GM21367 (cell line): ENCODE data around the gene ZFAND3.
"Not testable (repeated sequence)": the region's sequence is repeated elsewhere in the genome, so short reads cannot be mapped to it uniquely, and the experiment has no call there.

Experiments used
- ATAC-seq: cut with Tn5 transposase; IDR thresholded peaks from one replicate; pipeline ENCODE4 v1.9.1; 2021; ENCODE audit not compliant: unreplicated experiment

The ZFAND3 gene

DNA sequence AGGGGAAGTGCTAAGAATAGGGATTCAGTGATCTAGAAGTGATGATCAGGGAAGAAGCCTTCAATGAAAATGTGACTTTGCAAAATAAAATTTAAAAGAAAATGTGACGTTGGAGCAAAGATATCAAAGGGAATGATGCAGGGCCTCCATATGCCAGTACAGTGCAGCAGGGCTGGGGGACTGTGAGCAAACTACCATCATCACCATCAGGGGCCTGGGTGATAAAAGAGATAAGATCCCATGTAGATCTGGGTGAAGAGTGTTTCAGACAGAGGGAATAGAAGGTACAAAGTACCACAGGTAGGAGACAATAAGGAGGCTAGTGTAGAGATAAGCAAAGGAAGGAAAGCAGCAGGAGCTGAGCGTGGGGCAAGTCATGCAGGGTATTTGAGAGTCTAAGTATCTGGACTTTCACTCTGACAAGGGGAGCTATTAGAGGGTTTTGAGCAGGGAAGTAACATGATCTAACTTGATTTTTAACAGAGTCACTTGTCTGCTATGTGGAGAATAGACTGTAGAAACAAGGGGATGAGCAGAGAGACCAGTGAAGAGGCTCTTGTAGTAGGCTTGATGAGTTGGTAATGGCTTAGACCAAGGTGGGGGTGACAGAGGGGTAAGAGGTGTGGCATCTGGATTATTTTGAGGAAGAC is 295.6 kb downstream of the ZFAND3 start:
- no peak for ATAC-seq

DNA sequence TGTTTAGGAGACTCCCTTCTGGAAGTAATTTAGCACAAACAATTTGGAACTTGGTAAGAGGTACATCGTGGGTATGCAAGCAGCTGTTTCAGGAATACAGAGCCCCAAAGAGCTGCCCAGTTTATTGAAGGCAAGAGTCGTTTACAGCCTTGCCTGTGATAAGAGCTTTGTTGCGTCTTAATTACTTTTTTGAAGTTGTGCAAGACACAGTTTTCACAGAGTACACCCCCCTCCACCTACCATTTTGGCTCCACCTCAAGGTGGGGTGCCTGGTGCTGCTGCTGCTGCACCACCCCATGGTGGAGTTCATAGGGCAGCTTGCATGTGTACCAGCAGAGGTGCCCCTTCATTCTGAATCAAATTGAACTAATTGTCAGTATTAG is 296.1 kb downstream of the ZFAND3 start:
- no peak for ATAC-seq

GRCh38 chr6:38116248-38116647 is 296.7 kb downstream of the ZFAND3 start:
- no peak for ATAC-seq

DNA sequence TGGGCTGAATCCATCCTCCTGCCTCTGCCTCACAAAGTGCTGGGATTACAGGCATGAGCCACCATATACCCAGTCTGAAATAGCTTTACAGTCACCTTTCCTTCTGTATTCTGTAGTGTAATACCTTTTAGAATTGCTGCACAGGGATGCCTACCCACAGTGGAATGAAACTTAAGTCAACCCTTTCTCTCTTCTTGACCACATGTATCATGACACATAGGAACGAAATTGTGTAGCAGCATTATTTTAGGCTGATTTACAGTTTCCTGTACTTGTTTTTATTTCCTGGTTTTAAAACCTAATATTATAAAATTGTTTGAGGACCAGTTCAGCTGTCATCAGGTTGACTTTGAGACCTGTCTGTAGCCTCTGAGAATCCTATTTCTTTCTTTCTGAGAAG is 297.8 kb downstream of the ZFAND3 start:
- ATAC-seq: no peak

DNA sequence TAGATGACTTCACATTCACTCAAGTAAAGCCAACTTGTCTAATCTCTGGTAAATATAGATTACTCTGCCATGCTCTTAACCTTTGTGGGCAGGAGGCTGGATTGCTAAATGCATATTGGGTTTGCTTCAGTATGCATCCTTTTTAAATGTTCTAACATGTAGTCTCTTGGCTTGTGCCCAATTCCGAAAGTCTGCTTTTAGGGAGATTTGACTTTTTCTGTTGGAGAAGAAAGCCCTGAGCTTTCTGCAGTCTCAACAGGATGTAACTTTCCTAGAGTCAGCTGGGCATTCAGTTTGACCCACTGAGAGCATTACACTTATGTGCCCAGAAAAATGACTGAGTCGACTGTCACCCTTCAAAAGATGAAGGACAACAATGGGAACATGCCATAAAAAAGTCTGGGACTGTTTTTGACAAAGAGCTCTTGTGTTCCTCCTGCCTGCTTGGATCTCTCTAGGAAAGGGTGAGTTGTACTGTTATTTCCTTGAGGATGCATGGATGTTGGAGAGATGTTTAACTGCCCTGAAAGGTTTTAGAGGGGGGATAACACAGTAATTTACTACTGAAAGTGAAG is 299.4 kb downstream of the ZFAND3 start:
- no peak for ATAC-seq

- no peak for ATAC-seq
These were observed 300.0 kb downstream of the ZFAND3 start for GRCh38 chr6:38119516-38119915.

- not testable (repeated sequence) for ATAC-seq
These were observed 304.8 kb downstream of the ZFAND3 start for GRCh38 chr6:38124224-38124926.

- no peak for ATAC-seq
These were observed 307.8 kb downstream of the ZFAND3 start for GRCh38 chr6:38127284-38127683.

GRCh38 chr6:38131527-38131965 is 312.0 kb downstream of the ZFAND3 start:
- ATAC-seq: no peak

DNA sequence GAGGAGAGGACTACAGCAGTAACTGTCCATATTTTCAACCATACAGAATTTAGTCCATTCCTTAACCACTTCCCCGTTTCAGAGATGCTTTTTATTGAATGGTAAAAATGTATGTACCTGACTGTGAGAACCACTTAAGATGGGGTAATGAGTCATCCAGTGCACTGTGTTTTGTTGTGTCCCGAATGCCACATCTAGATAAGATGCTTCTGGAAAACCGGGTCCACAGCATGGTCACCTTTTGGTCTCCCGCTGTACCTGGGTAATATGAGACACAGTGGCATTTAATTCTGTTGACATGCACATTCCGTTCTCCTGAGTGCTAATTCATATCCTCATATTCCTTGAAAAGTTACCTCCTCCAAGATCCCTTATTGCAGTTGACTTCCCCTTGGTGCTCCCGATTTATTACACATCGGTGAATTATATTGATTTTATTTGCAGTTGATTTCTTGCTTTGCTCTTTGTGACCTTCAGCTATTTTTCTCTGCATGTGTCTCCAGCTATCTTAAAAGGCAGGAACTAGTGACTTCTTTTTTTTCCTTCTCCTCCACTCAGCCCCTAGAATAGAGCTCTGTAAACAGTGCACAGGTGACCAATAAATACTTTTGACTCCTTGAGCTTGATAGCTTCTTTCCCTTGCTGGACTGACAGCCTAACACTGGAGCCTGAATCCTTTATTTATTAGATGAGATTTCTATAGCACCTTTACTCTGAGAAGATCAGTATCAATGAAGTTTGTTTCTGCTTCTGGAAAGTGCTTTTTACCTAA is 314.6 kb downstream of the ZFAND3 start:
- no peak for ATAC-seq

DNA sequence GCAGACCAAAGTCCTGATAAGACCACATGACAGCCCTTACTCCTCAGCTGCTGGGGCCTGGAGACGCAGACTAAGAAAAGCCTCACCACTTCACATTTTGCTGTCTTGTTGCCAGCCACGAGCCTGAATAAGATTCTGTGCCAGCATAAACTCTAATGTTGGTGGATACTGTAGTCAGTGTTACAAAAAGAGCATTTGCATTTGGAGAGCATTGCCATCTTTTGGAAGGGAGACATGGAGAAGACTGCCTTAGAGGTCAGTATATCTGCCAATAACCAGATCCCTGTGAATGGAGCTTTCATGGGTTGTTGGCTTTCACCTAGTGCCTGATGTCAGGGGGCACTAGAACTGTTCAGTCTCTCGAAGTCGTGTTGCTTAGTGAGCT is 315.2 kb downstream of the ZFAND3 start:
- ATAC-seq: no peak

DNA sequence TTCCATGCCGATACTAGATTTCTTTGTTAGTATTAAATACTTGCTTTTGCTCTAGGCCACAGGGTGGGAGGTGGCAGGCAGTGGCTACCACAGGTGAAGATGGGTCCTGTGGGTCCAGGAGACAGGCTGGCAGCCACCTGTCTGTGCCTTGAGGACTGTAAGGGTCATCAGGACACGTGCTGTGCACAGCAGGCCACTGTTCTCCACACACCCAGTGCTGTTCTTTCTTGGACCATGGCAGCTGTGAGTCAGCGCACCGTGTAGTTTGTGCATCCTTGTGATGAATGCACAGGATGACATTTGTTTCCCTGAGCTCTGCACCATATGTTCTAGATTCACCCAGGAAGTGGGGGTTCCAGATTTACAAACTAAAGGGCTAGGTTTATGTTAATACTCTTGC is 317.0 kb downstream of the ZFAND3 start:
- ATAC-seq: no peak

DNA sequence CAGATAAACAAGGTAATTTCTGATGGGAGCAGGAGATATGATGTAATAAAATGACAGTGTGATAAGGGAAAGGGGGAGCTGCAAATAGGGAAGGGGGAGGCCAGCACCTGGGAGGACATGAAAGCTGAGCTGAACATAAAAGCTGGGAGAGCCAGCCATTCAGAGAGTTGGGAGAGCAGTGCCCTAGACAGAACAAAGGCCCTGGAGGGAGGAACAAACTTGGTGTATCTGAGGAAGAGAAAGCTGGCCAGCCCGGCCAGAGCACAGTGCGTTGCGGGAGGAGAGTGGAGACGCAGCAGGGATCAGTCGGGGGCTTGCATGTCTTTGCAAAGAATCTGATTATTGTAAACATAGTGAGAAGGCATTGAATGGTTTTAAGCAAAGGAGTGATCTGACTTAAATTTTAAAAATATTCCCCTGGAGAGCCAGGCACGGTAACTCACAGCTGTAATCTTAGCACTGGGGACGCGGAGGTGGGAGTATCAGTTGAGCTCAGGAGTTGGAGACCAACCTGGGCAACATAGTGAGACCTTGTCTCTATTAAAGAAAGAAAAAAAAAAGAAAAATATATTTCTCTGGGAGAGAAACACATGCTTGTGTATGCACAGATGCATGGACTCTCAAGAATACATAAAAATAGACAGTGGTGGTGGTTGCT is 318.2 kb downstream of the ZFAND3 start:
- ATAC-seq: no peak

- ATAC-seq: no peak
These were observed 318.8 kb downstream of the ZFAND3 start for GRCh38 chr6:38138374-38138773.

DNA sequence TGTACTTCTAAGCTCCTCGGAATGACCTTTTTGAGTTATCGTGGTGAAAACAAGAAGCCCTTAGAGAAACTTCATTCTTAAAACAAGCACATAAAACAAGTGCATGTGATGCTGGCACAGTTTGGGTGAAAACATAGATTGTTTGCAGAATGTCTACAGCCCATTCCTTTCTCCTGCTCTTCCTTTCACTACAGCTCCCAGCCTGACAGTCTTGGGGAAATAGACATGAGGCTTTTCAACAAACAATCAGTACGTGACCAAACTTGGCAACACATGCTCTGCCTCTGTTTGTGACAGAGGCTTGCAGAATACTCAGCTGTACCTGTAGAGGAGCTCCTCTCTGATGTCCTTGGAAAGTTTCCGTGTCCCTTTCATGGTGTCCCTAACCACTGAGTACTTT is 321.6 kb downstream of the ZFAND3 start:
- ATAC-seq: no peak

DNA sequence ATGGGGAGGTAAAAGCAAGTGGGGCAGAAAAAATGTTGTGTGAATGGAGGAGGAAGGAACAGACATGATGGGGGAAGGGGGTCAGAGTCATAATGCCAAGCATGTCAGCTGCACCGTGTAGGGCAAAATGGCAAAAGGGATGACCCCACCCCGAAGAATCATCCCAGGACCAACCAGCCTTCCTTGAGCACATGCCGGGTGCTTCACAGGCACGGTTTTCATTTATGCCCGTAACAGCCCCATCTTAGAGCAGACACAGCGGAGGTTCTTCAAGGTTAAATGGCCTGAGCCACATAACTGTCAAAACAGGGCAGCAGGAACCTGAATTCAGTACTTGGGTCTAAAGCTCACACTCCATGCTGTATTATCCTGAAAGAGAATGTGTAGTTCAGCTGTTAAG is 322.2 kb downstream of the ZFAND3 start:
- ATAC-seq: no peak

- ATAC-seq: no peak
These were observed 322.8 kb downstream of the ZFAND3 start for GRCh38 chr6:38142178-38142902.

DNA sequence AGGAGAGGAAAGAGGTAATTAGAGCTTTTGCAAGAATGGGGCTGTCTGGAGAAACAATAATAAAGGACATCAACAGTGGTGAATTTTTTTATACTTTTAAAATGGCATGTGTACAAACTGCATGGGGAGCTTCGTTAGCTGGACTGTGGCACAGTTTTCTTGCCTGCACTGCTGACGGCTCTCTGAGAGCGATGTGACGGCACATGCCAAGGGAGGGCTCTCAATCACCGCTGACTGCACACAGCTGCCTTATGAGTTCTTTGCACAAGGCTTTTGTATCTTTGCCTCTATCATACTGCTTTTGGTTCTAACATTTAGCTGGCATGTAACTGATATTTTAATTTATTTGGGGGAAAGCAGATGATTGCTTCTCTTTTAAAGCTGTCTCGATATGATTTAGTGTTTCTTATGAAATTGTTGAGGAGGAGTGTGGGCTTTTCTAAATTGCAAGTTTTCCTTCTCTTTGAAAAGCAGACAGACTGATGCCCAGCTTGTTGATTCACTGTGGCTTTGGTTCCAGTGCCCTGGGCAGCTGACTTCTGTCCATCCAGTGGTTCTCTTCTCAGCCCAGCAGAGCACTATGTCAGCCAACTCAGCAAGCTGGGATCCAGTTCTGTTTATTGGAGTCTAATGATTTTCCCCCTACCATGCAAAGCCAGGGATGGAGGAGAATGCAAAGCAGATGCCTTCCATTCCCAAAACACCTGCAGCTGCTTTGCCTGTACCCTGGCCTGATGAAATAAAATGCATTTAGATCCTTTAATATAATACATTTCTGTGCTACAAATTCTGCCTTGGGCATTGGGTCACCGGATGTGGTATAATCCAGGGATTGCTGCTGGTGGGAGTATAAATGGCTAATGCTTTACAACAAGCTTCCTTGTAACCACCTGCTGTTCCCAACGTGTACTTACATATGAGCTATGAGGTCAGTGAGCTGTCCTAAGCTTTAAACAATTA is 323.9 kb downstream of the ZFAND3 start:
- ATAC-seq: no peak

DNA sequence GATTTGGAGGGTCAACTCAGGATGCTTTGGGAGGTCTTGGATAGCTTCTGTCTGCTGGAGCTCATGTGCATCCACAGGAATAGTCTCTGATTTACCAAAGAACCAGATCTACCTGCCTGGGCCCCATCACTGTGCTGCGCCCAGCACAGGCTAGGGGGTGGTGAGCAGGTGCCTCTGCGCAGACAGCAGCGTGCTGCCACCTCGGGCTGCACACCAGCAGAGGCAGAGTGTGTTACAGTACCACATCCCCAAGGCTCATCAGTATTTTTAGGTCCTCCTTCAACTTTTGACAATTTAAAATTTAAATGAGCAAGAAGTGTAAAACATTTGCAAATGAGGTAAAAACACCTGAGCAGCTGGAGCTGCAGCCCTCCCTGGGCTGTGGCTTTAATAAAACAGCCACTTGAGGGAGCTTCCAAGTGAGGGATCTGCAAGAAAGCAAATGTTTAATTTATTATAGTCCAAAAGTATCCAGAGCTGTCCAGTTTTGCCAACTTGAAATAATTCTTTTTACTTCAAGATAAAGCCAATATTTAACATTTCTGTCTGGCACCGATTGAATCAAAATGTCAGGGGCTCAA is 324.9 kb downstream of the ZFAND3 start:
- no peak for ATAC-seq
